ENCODE measurements around the gene MEIOC.

GRCh38 chr17:44689477-44690217 lies 33.4 kb downstream of the MEIOC start, which contains the start of gene CCDC43:
- TF ChIP-seq POLR2A (IDR thresholded peaks at IDR 0.05; ENCODE audit: low read depth, low read length) = peak; percentile 74; the same call in 1 of the 2 replicates
- no peak for TF ChIP-seq RCOR1 (IDR thresholded peaks at IDR 0.05; ENCODE audit: insufficient replicate concordance, low read length)

Measured in IMR-90 (cell line).